SHP77 treated with DMSO at 0.1 percent for 48 hours (cell line): Measurements from ENCODE around the gene C19orf12.
"Not testable (repeated sequence)": the region's sequence is repeated elsewhere in the genome, so short reads cannot be mapped to it uniquely, and the experiment has no call there.

Source experiments
- DNase-seq: peaks from one replicate; lab custom pipeline; 2025; lab: John Stamatoyannopoulos, UW

Gene C19orf12

DNA sequence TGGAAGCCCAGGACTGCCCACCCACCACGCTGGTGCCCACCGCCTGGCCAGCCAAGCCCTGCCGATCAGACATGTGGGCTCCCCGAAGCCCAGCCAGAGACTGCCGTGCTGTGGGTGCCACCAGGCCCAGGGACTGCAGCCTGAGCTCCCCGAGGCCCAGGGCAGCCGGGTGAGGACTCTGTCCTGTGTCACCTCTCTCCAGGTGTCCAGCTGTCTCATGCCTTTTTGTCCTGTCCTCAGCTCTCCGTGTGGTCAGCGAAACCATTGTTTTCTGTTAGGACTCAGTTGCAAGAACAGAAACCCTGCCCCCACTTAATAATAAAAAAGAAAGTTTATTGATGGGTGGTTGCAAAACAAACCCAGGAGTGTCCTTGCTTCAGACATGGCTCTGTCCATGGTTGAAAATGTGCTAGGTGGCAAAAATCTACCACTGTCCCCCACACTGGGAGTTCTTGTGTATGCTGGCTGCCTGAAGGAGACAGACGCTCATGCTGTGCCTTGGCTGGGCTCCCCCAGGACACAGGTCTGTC is 39.9 kb downstream of the C19orf12 start:
- DNase-seq, result no peak

DNA sequence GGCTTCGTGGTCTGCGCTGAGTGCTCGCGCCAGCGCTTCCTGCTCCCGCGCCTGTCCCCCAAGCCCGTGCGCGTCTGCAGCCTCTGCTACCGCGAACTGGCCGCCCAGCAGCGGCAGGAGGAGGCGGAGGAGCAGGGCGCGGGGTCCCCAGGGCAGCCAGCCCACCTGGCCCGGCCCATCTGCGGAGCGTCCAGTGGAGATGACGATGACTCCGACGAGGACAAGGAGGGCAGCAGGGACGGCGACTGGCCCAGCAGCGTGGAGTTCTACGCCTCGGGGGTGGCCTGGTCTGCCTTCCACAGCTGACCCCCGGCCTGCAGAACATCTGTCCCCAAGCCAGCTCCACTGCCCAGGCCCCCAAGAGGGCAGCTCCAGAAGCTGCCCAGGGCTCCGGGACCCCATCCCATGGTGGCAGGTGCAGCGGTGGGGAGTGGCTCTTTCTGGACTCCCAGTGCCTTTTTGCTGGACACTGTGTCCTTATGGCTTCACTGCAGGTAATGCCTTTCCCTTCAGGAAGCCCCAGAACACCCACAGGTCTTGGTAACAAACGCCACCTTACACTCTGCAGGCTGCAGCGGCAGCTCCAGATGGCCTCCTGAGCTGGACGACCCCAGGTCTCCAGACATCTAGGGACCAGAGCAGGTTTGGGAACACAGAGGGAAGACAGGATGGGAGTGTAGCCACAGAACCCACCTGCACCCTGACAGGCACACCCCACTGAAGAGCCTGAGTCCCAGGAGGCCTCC is 40.5 kb downstream of the C19orf12 start:
- no peak for DNase-seq

DNA sequence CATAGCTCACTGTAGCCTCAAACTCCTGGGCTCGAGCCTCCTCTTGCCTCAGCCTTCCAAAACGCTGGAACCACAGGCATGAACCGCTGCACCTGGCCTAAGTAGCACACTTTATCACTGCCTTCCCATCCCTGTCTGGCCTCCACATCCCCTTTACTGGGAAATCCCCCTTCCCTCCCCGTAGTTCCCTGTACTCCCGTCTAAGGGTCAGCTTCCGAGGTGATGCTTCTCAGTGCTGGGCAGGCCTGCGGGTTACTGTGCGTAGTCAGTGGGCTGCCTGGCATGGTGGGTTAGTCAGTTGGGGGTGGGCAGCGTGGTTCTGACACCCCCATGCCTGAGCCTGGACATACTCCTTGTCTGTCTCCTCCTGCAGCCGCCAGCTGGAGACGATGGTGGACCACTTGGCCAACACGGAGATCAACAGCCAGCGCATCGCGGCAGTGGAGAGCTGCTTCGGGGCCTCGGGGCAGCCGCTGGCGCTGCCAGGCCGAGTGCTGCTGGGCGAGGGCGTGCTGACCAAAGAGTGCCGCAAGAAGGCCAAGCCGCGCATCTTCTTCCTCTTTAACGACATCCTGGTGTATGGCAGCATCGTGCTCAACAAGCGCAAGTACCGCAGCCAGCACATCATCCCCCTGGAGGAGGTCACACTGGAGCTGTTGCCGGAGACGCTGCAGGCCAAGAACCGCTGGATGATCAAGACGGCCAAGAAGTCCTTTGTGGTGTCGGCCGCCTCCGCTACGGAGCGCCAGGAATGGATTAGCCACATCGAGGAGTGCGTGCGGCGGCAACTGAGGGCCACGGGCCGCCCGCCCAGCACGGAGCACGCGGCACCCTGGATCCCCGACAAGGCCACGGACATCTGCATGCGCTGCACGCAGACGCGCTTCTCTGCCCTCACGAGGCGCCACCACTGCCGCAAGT is 41.4 kb downstream of the C19orf12 start:
- DNase-seq, result no peak

DNA sequence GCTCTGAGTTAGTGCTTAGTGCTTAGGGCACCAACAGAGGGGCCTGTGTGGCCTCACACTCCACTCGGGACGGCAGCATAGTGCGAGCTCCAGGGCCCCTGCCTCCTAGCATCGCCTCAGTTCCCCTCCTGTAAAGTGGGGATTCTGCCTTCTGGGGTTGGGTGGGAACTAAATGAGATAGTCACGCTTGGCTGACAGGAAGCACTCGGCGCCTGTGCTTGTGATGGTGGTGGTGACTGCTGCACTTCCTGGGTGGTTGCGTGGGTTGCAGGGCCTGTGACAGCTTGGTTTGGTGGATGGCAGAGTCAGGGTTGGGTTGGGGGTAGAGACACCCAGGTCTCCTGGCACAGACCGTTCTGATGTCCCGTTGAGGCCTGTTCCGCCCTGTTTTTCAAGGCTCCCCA is 42.1 kb downstream of the C19orf12 start:
- DNase-seq, result no peak

DNA sequence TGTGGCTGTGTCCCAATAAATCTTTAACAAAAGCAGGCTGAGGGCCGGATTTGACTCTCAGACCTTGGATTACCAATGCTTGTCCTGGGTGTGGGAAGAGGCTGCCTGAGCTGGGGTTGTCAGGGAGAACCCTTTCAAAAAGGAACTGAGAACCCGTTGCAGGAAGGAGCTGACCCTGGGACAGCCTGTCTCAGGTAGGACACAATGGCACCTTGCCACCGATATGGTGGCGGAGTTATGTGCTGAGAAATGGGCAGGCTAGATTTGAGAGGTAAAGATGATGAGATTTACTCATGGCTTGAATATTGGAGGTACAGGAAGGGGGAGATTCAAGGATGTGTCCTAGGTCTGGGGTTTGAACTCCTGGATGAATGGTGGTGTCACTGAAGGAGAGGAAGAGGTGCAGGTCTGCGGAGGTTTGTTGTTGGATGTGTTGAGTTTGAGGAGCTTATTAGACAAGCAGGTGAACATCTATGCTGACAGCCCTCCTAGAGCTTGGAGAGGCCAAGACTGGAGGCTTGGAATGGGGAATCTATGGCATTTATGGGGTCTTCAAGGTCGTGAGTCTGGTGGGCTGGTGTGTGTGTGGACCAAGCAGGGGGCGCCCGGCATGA is 42.6 kb downstream of the C19orf12 start:
- DNase-seq, result no peak

DNA sequence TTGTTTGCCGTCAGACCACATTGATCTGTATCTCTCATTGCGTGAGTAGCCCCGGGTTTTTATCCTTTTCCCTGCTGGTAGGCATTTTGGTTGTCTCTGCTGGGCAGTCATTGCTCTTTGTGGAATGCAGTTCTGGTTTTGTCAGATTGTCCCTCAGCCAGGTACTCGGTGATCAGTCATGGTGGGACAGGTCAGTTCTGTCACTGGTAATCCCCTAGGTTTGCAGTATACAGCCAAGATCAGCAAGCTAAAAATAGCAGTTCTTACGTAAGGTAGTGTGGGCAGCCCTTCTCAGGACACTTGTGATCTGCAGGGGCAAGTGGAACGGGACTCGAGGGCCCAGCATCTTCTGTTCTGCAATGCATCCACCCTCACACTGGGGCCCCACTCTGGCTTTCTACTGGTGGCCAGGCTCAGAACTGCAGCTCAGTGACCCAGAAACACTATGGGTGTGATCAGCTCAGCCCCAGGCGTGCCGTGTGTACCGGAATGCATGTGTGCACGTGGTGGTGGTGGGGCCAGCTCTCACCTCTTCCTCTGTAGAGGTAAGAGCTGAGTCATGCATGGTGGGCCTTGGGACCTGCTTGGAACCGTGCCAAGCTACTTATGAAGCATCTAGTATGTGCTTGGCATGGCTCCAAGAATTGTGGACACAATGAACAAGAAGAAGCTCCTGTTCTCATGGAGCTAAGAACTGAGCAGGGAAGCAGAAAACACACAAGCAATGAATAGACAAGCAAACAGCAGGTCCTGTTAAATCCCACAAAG is 43.5 kb downstream of the C19orf12 start:
- peak; percentile 64 for DNase-seq

DNA sequence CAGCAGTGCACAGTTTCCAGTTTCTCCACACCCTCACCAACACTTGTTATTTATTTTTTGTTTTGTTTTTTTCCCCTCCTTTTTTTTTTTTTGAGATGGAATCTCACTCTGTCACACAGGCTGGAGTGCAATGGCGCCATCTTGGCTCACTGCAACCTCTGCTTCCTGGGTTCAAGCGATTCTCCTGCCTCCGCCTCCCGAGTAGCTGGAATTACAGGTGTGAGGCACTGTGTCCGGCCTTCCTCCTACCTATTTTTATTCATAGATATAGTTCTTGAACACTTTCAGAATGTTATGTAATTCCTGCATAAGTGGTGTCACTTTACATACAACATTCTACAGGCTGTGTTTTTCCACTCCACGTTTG is 44.1 kb downstream of the C19orf12 start:
- not testable (repeated sequence) for DNase-seq

DNA sequence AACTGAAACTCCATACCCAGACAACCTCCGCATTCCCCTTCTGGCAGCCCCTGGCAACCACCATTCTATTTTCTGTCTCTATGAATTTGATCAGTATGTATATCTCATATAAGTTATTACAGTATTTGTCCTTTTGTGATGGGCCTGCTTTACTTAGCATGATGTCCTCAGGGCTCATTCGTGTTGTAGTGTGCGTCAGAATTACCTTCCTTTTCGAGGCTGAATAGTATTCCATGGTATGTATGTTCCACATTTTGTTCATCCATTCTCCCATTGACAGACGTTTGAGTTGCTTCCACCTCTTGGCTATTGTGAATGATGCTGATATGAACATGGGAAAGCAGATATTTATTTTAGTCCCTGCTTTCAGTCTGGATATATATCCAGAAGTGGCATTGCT is 44.8 kb downstream of the C19orf12 start:
- no peak for DNase-seq

DNA sequence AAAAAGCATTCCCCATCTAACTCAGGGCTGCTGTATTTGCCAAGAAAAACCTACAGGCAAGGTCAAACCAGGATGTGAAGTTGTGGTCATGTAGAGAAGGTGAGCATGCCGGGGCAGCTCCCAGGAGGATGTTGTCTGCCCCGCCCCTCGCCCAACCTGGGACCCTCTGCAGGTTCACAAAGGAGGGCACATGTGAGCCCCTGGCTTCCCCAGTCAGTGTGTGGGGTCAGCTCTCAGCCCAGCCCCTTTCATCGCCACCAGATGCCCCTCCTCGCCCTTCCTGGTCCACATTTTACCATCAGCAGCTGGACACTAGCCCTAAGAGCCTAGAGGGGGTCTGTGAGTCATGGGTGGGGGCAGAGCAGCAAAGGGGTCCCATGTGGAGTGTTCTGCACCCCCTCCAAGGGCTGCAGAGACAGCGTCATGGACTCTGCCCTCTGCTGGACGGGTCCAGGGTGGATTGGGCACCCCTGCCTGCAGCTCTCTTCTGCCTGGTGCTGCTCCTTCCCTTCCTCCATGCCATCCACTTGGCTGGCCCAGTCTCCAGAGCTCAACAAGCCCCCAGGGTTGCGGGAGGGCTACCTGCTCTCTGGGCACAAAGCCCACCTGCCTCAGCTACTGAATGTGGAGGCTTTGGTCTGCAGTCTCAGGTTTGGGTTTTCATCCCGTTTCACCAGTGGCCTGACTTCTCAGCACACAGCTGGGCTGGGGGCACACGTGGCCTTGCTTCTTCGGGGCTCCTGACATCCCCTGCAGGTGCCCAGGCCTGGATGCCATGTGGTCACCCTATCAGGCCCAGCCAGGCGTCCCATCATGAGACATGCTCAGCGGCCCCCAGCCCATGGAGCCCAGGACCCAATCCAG is 46.1 kb downstream of the C19orf12 start:
- no peak for DNase-seq

DNA sequence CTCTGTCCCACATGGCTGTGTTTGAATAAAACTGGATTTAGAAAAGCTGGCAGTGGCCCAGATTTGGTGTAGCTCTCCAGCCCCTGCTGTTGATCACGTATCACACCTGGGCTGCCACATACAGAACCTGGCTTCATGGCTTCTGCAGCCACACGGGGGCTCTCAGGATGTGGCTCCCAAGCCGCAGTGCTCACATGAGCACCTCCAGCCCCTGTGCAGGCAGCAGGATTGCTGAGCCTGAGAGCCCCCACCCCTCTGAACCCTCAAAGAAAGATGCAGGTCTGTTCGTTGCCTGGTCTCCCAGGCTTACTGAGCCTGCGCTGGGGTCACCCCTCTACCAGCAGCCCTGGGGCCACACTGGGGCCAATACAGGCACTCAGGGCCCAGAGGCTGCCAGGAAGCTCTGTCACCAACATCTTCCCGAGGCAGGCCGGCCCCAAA is 47.1 kb downstream of the C19orf12 start:
- DNase-seq, result no peak

DNA sequence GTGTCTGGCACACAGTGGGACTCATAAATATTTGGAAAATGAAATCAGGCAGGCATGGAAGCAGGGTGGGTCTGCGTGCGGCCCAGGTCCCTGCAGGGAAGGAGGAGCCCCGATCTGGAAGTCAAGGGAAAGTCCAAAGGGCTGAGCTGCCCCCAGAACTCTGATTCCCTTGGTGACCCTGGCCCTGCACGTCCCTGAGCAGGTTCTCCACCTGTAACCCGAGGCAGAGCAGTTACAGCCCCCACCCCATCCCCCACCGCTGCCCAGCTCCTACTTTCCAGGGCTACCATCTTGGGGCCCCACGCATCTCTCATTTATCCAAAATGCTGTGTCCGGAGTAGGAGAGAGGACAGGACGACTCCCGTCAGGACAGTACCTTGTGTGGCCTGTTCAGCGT is 47.7 kb downstream of the C19orf12 start:
- no peak for DNase-seq

DNA sequence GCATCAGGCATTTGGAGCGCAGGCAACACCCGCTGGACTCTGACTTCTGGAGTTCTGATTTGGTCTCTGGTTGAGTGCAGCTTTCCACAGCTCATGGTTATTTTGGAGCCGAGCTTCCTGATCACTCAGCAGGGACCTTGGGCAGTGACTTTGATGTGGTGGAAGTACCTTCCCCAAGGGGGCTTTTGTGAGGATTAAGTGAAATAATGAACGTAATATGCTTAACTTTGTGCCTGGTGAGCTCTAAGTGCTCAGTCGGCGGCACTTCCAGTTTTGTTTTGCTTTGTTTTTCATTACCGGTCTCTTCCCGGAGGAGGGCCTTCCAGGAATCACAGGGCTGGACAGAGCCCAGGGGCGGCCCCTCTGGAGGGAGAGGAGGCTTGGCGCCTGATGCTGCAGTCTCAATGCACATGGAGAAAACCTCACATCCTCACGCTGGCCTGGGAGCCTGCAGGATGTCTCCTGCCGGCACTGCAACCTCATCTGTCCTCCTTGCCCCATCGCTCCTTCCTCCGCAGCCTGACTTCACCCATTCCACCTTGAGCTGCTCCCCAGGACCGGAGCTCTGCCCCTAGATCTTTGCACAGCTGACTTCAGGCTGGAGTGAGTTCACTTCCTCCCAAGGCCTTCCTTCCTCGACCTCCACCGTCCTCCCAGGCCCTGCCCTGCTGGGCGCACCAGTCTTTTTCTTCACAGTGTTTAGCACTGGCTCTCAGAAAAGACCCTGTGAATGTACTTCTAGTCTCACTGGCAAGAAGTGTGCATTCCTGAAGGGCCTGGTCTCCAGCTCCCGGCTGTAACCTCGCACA is 48.3 kb downstream of the C19orf12 start:
- no peak for DNase-seq

DNA sequence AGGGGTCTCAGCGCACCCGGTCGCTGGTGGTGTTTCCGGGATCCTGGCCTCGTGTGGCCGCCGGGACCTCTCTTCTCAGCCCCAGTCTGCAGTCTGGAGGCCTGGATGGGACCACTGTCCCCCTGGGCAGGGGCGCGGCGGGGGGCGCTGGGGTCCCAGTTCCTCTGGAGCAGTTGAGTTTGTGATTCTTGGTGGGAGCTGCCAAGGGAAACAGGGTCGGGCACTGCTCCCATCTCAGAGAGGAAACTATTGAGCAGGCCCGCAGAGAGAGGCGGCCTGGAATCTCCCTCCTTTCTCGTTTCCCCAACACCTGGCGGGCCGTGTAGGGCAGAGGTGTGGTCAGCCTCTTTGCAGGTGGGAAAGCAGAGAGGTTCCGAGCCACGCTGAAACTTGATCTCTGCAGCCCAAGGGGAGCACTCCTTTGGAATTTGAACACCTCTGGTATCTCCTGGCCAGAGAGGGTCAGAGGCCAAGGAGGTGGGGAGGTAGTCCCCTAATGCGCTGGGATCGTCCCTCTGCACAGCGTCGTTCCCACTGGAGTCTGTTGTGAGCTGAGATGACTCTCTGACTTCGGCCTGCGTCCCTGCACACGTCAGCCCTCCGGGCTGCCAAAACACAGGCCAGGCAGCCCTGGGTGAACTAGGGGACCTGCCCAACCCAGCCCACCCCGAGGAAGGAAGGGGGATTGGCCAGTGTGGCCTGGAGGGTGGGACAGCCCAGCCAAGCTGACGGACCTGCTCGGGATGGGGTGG is 49.1 kb downstream of the C19orf12 start:
- no peak for DNase-seq

DNA sequence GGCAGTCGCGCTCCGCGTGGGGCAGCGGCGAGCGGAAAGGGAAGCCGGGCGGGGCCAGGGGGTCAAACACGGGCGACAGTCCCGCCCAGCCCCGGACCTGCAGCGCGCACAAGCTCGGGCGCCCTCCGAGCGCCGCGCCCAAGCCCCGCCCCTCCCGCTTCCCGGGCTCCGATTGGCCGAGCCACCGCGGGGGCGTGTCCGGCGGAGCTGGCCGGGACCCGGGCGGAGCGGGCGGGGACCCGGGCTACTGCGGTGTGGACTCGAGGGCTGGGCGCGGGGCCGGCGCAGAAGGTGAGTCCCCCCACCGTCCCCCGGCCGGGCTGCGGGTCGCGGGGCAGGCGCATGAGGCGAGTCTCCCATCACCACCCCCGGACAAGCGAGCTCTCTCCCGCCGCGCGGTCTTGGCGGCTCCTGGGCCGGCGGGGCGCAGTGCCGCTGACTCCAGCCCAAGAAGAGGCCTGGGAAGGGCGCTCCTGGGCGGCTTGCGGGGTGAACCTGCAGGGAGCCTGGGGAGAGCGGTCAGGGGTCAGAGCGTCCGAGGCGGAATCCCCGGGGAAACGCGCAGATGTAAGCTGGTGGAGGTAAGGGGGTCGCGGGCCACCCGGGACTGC is 49.7 kb downstream of the C19orf12 start, which contains the start of gene PLEKHF1:
Gene PLEKHF1, plus strand, starts transcription at position 247 of the 611 bp plus-strand sequence. CDS start 8,379 bp downstream, outside the sequence.
- DNase-seq, result peak; percentile 28

DNA sequence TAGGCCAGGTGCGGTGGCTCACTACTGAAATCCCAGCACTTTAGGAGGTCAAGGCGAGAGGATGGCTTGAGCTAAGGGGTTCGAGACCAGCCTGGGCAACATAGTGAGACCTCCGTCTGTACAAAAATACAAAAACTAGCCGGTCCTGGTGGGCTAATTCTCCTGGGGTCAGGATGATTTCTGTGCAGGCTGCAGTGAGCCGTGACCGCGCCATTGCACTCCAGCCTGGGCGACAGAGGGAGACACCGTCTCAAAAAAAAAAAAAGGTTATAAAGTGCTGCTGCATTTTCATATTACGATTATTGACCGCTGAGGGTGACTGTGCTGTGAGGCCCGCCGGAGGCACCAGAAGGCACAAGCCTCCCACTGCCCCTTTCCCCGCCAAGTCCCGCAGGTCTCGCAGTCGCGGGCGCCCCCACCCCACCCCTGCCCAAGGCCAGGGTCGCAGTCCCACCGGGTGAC is 50.3 kb downstream of the C19orf12 start:
- DNase-seq, result no peak

DNA sequence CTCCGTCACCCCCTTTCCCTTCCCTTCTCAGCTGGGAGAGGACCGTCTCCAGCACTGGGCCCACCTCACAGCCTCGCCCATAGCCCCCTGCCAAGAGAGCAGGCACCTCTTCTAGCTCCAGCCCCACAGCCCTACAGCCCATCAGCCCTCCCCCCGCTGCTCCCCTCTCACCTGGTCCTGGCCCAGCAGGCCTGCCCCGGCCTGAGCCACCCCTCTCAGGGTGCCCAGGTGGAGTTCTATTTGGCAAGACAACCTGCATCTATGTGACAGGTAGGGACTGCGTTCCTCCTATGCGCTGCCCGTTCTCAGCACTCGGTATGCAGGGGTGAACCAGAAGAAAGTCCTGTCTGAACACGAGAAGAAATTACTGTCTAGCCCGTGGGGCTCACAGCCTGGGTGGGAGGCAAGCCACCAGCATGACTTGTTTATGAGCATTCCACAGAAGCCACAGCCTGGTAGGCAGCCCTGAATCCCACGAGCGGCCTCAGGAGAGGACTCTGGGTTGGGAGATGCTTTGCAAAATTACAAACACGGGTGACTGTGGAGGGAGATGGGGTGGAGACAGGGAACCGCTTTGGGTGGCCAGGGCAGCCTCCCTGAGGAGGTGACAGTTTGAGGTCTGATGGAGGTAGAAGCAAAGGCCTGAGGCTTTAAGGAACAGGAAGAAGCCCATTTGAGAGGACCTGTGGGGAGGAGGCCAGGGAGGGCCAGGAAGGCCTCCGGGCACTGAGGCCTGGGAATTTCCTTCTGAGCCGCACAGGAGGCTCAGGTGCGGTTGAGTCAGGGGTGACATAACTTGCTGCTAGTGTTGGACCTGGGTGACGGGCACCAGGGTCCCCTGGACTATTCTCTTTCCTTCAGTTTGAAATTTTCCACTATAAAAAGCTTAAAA is 51.0 kb downstream of the C19orf12 start:
- no peak for DNase-seq
